Measurements from ENCODE around the gene CCNB1IP1. TPM values are rescaled to one million over a fixed set of nuclear protein-coding genes. Genes with fewer than 3 reads are reported as not detected.
"Not testable (repeated sequence)": the region's sequence is repeated elsewhere in the genome, so short reads cannot be mapped to it uniquely, and the experiment has no call there.

The CCNB1IP1 gene
- total RNA-seq, 1 donor from 2014 or later: 27.9 TPM

DNA sequence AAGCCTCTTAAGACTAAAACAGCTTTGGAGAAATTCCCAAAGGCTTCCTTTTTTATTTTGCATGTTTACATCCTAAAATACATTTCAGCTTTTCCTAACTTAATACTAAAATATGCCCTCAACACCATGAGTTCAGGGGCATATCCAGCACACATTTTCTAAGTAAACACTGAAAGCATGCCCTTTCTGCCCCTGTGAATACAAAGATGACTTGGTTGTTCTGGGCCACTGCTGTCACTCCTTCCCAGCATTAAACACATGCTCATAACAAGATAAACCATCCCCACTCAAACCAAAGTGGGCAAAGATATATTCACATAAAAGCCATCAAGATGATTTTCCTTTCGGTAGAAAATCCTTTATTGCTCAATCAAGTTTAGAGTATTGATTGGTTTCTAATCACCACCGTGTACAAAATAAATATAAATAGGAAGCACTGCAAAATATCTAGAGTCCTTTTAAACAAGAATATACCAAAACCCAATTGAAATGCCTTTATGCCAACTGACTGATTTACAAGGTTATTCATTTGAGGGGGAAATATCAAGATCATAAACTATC, 1.9 kb downstream of the CCNB1IP1 start:
- ATAC-seq: no peak

DNA sequence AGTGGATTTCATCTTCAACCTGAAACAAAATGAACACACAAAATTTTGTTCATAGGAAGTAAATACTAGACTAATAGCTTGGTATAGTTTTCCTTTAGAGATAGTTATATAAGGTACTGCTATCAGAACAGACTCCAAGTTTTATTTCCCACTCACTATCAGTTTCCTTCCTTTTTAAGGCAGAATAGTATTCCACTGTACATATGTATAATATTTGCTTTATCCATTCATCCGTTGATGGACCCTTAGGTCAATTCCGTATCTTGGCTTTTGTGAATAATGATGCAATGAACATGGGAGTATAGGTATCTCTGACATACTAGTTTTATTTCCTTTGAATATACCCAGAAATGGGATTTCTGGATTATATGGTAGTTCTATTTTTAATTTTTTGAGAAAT, 3.7 kb downstream of the CCNB1IP1 start:
- ATAC-seq: no peak

DNA sequence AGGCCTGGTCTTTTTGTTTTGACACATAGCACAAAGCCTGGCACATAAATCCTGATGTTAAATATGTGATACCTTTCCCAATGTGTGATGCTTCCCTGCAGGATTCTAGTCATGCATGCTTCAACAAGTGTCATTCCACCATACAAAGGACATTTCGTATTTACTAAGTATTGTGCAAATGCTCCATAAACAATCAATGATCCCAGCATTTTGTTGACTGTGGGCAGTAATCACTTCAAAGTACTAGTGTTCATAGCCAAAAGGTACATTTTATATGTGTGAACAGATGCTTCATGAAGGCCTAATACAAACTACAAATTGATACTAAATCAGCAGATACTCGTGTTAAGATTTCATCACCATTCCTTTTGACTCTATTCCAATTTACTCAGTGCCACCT, 4.4 kb downstream of the CCNB1IP1 start:
- ATAC-seq: no peak

DNA sequence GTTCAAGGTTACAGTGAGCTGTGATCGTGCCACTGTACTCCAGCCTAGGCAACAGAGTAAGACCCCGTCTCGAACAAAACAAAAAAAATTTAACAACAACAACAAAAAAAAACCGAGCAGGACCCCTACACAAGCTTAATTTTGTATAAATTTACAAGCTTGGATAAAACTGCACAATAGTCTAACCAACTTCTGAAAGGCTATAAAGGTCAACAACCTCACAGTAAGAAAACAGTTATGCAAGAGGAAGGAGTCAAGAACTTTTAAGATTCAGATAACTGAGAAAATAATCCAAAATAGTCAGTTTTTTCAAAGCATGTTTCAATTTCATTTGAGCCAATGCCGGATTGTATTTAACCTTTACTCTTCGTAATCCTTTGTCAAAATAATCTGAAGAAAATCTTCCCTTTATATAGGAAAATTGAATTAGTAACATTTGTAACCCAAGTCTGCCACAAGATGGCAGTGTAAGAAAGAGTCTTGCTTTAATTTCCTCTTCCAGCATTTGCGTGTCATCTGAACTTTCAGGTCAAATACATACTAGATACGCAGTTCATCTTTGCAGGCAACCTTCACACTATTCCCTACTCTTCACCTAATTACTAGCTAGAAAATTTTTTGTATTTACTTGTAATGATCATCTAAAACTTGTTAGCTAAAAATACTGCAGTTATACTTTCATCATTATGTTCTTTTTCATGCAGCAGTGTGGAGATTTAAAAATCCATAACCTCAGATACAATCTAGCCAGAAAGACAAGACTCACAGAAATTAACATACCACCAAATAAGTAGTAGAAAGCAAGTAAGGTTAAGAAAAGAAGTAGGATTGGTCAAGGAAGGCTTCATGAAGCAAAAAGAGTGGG, 5.8 kb downstream of the CCNB1IP1 start:
- peak; percentile 57 for ATAC-seq

DNA sequence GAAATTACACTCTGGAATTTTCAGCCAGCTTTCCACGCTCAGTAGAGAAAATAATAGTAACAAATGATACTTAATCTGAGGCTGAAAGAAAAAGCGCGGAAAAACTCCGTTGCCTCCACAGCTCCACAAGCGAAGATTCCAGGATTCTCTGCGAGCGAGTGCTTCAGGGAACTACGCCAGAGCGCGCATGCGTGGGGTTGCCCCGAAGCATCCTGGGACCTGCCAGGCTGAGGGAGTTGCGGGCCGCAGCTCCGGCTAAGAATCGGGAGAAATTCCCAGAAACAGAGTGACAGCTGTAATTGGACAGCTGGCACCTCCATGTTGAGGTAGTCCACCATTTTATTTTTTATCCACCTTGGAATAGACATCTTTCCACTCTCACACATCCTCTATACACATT, 15.4 kb downstream of the CCNB1IP1 start:
- ATAC-seq: no peak

DNA sequence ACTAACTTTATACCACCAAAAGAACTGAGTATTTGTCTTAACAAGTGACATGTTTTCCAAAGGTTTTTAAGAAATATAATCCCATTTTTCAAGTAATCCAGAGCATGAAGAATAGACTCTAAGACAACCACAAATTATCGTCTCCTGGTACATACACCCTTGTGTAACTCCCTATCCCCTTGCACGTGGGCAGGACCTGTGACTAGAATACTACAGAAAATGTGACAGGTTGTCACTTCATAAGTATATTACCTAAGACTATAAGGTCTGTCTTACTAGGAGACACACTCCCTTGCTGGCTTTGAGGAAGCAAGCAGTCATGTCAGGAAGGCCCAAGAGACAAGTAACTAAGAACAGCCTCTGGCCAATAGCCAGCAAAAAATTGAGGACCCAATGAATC, 19.1 kb downstream of the CCNB1IP1 start:
- no peak for ATAC-seq

DNA sequence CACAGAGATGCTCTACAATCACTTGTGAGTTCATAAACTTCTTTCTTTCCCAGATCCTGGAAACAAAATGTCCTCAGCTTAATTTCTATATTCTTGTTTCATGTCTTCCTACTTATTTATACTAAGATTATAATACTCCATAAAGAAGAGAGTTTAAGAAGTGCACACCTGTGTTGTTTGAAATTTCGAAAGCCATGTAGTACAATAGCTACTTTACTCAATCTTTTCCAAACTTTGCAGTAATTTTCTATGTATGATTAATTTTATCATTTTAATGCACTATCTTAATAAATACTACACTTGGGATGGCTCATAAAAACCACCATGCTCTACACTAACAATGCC, 27.0 kb downstream of the CCNB1IP1 start:
- no peak for ATAC-seq

DNA sequence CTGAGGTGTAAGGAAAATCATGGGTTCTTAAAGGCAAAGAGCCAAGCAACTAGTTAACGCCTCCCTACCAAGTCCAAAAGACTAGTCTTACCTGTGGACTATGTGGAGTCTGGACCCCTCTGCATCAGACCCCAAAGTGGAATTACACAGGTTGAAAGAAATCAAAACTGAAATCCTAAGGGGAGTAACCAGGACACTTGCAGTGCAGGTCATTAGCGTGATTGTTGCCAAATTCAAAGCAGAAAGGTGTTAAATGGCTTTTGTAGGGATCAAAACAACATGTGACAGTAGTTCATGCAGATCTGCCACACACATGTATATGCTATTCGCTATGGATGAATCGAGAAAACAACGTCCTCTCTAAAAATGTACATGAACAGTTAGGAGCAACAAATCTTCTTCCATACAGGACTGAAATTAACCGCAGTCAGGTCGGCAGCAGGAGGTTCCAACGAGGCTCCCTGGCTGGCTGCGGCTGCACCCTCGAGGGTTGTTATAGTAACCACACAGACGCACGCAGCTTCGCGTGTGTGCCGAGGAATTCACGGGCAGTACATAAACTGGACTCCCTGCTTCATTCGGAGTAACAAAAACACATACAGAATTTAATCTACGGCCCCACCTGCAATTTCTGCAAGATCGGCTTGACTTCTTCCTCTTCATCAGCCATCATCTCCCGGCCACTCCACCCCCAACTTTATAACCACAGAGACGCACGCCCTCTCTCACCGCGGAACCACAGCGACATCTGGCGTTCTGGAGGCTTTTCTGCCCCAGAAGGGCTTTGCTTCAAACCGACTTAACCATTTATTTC, 27.6 kb downstream of the CCNB1IP1 start, which contains the start of gene TTC5:
TSS of gene TTC5 (minus strand) at position 687 of the 814 bp plus-strand sequence. CDS start at position 673, 14 bp downstream.
- ATAC-seq: peak; percentile 96

DNA sequence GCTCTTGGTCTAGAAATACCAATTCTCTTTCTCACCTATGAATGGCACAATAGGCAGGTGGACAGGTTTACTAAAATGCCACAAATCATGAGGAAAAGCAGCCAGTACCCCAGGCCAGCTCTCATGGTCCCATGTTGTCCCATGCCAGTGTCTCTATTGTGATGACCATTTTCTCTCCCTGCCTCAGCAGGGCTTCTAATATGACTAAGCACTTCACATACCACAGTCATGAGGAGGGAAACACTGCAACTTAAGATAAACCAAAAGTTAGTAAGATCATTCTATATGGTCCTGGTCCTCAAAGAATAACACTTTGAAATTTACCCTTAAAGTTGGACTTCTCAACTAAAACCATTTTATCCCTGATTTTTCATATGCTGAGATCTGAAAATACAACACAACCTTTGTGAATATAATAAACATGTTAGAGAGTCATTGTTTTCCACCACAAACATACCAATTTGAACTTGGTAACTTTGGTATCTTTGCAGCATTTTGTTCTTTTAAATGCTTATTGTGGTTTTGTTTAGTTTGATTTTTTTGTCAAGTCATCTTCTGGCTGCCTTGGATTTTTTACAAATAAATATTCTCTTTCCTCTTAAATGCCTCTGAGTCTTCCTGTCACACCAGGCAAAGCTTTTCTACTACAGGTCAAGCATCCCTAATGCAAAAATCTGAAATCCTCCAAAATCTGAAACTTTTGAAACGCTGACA, 30.9 kb downstream of the CCNB1IP1 start:
- ATAC-seq: no peak

DNA sequence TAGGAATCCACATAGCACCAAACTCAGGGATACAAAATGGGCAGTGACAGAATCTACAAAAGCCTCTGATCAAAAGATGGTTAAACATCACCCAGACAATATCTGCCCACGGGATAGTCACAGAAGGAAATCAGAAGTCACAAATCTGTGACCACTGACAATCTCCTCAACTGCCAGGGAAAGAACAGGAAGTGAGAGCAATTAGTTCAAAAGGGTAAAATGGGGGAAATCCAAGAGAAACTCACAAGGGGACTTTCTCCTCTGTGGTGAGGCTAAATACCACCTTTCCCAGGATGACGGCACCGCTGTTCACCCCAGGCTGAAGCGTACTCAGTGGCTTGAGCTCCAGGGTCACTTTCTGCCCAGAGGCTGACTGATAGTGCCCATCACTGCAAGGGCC, 38.0 kb downstream of the CCNB1IP1 start:
- ATAC-seq: no peak

DNA sequence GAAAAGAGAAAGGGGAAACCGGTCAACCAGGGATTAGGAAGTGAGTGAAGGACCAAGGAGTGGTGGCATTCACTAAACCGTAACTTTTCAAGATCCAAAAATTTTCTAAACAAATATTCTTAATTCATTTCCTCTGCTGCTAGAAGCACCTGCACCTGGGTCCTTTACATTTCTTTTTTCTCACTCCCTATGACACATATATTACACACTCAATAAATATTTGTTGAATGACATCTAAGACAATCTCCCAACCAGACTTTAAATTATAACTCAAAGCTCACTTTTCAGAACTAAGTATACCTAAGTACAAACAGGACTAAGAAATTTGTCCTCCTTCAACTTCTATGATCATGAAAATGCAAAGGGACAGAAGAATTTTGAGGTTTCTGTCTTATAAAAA, 38.4 kb downstream of the CCNB1IP1 start:
- no peak for ATAC-seq

DNA sequence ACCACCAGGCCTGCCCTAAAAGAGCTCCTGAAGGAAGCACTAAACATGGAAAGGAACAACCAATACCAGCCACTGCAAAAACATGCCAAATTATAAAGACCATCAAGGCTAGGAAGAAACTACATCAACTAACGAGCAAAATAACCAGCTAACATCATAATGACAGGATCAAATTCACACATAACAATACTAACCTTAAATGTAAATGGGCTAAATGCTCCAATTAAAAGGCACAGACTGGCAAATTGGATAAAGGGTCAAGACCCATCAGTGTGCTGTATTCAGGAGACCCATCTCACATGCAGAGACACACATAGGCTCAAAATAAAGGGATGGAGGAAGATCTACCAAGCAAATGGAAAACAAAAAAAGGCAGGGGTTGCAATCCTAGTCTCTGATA, 51.1 kb downstream of the CCNB1IP1 start:
- ATAC-seq: not testable (repeated sequence)

DNA sequence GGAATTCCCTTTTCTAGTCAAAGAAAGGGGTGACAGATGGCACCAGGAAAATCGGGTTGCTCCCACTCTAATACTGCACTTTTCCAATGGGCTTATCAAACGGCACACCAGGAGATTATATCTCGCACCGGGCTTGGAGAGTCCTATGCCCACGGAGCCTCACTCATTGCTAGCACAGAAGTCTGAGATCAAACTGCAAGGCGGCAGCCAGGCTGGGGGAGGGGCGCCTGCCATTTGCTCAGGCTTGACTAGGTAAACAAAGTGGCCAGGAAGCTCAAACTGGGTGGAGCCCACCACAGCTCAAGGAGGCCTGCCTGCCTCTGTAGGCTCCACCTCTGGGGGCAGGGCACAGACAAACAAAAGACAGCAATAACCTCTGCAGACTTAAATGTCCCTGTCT, 52.8 kb downstream of the CCNB1IP1 start:
- not testable (repeated sequence) for ATAC-seq

DNA sequence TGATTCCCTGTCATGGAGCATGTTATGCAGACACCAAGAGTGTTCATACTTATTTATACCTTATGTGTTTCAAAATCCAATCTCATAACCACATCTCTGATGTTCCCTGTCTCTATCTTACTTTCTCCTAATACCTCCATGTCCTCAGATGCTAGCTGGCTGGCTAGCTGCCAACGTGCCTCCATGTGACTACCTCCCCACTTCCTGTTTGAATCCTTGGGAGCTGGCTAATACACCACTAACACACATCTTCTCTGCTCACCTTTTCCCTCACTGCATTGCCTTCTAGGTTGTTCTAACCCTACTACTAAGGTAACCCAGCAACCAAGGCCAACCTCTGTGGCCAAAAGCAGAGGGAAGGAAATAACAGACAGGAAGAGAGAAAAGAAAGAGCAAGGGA, 54.7 kb downstream of the CCNB1IP1 start:
- ATAC-seq: no peak

DNA sequence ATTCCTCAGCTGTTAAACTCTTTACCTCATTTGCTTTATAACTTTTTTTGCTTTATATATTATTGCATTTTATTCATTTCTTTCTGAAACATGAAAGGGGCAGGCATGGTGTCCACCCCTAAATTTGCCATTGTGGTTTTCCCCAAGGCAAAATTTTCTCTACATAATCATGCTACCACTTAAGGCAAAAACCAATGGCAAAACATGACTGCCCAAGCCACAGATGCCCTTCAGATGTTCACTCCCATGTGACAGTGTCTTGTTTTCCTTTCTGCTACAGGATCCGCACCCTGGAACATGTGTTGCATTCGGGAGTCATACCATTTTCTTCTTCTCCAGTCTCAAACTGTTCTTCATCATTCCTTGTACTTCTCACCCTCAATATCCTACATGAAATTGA, 55.7 kb downstream of the CCNB1IP1 start:
- no peak for ATAC-seq

DNA sequence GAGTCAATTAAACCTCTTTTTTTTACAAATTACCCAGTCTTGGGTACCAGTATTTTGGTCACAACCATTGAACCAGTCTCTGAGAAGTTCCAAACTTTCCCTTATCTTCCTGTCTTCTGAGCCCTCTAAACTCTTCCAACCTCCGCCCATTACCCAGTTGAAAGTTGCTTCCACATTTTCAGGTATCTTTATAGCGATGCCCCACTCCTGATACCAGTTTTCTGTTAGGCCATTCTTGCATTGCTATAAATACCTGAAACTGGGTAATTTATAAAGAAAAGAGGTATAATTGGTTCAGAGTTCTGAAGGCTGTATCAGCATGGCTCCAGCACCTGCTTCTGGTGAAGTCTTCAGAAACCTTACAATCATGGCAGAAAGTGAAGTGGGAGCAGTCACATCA, 59.0 kb downstream of the CCNB1IP1 start:
- no peak for ATAC-seq

DNA sequence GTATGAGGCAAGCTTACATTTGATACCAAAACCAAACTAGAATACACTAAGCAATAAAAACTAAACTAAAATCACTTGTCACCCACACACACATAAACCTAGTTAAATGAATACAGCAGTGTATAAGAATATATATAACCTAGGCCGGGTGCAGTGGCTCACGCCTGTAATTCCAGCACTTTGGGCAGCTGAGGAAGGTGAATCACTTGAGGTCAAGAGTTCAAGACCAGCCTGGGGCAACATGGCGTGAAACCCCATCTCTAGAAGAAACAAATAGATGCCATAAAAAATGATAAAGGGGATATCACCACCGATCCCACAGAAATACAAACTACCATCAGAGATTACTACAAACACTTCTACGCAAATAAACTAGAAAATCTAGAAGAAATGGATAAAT, 68.7 kb downstream of the CCNB1IP1 start:
- not testable (repeated sequence) for ATAC-seq

DNA sequence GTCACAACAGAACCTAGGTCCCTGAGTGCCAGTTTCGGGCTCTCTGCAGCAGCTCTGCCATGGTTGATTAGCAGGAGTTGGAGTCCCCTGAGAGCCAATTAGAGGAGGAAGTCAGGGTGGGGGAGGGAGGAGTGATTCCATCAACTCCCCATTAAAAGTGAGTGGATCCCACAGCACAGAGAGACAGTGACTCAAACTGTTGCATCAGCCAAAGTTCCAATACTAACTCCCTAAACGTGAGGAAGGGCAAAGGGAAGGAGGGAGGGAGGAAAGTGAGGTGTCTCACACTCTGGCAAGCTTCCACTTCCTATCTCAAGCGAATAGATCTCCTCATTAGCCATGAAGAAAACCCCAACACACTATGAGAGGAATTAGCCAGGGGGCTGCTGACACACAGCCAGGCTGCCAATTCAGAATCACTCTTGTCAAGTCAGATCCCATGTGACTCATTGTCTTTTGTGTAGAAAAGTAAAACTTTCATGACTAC, 70.4 kb downstream of the CCNB1IP1 start:
- ATAC-seq: peak; percentile 69

Data from esophagus mucosa (tissue), 1 donor.